HFF-Myc (cell line): Measurements from ENCODE around the gene STMP1.
A peak's percentile ranks its signal among the peaks of the same experiment; 100 is the strongest.

Experiments used
- DNase-seq: peaks from one replicate; pipeline ENCODE4 v3.0.0-alpha.2; 2011; ENCODE audit warnings: low read depth; ENCODE audit errors: extremely low read depth
- H3K4me3 ChIP-seq: replicated peaks from 2 replicates; pipeline ENCODE4 v1.5.1; 2011; ENCODE audit warnings: low read depth, mild to moderate bottlenecking, control low read depth, low read length
- CTCF ChIP-seq: IDR thresholded peaks from 2 replicates; pipeline ENCODE4 v1.5.1; 2012; ENCODE audit warnings: mild to moderate bottlenecking, low read depth, low read length, control low read depth; ENCODE audit errors: missing control alignments

STMP1 gene

GRCh38 chr7:135662373-135663114, at the start of gene STMP1:
Gene STMP1 (plus strand): TSS chr7:135662514.
- TF ChIP-seq CTCF = peak; percentile 49
- peak within 1 kb of the TSS; percentile 69 for H3K4me3 ChIP-seq
- DNase-seq = peak; percentile 69

GRCh38 chr7:135616136-135616535, 46.2 kb upstream of the STMP1 start:
- TF ChIP-seq CTCF = no peak
- DNase-seq = no peak
- H3K4me3 ChIP-seq = no peak overlapping the region

- H3K4me3 ChIP-seq = no peak overlapping the region
- no peak for DNase-seq
- no peak for TF ChIP-seq CTCF
These were observed 44.5 kb upstream of the STMP1 start for GRCh38 chr7:135617781-135618180.

- no peak for TF ChIP-seq CTCF
- H3K4me3 ChIP-seq = no peak overlapping the region
- DNase-seq = no peak
These were observed 43.8 kb upstream of the STMP1 start for GRCh38 chr7:135618510-135618909.

GRCh38 chr7:135620447-135620846, 41.9 kb upstream of the STMP1 start:
- no peak for TF ChIP-seq CTCF
- DNase-seq = no peak
- no peak overlapping the region for H3K4me3 ChIP-seq

- peak; percentile 78 for TF ChIP-seq CTCF
- peak; percentile 63 for DNase-seq
- no peak overlapping the region for H3K4me3 ChIP-seq
These were observed 41.1 kb upstream of the STMP1 start for GRCh38 chr7:135620980-135621850.
